ENCODE data around the gene SPACA7.
"Not testable (repeated sequence)": the region's sequence is repeated elsewhere in the genome, so short reads cannot be mapped to it uniquely, and the experiment has no call there.

Gene SPACA7

DNA sequence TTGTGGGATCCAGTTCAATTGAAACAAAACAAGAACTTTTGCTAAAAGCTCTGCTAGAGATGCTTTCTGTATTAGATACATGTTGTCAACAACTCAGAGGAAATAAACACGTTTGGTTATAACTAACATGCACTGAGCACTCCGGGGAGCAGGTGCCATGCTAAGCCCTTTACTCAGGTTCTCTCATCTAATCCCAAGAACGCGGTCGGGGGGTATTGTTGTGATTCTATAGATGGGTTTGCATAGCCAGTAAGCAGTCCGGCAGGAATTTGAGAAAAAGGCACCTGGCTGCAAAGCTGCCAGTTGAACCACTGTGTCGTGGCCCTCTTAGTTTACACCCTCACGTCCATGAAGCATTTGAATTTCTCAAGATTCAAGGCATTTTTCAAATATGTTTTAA is 24.3 kb upstream of the SPACA7 start:
- no peak for DNase-seq

- DNase-seq, result no peak
Measured at GRCh38 chr13:112353856-112354255, 22.3 kb upstream of the SPACA7 start.

- DNase-seq, result no peak
Measured at GRCh38 chr13:112354330-112355273, 21.6 kb upstream of the SPACA7 start.

GRCh38 chr13:112355274-112355838 is 20.8 kb upstream of the SPACA7 start:
- DNase-seq, result no peak

GRCh38 chr13:112356190-112356589 is 20.0 kb upstream of the SPACA7 start:
- no peak for DNase-seq

- no peak for DNase-seq
Measured at GRCh38 chr13:112358156-112358555, 18.0 kb upstream of the SPACA7 start.

- no peak for DNase-seq
Measured at GRCh38 chr13:112362021-112362420, 14.1 kb upstream of the SPACA7 start.

GRCh38 chr13:112363867-112364528 is 12.2 kb upstream of the SPACA7 start:
- no peak for DNase-seq

- DNase-seq, result no peak
Measured at GRCh38 chr13:112366907-112367646, 9.1 kb upstream of the SPACA7 start.

DNA sequence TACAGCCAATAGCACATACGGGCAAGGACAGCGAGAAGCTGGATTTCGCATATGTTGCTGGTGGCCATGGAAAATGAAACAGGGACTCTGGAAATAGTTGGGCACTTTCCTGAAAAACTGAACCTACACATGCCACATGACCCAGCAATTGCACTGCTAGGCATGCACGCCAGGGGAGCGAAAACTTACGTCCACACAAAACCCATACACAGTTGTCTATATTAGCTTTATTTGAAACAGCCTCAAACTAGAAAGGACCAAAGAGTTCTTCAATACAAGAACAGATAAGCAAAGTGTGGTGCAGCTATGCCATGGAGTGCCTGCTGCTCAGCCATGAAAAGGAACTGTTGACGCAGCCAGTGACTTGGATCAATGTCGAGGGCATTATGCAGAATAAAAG is 7.3 kb upstream of the SPACA7 start:
- no peak for DNase-seq

GRCh38 chr13:112370311-112370710 is 5.8 kb upstream of the SPACA7 start:
- DNase-seq, result no peak

DNA sequence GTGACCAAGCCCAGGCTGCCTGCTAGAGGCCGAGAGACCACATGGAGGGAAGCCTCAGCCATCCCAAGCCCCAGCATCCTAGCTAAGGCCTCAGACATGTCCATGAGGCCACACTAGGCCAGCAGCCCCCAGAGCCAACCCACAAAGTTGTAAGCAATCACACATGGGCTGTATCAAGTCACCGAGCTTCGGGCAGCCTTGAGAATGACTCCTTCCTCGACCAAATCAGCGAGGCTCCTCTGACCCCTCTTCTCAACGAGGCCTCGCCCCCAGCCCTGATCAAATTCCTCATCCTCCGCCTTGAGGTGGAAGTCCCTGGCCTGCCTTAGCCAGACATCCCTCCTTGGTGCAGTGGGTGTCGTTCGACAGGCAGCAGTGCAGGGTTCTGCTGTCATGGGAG is 1.9 kb upstream of the SPACA7 start:
- DNase-seq, result no peak

- no peak for DNase-seq
Measured at GRCh38 chr13:112391746-112392145, 15.6 kb downstream of the SPACA7 start.

- no peak for DNase-seq
Measured at GRCh38 chr13:112392719-112393118, 16.6 kb downstream of the SPACA7 start.

DNA sequence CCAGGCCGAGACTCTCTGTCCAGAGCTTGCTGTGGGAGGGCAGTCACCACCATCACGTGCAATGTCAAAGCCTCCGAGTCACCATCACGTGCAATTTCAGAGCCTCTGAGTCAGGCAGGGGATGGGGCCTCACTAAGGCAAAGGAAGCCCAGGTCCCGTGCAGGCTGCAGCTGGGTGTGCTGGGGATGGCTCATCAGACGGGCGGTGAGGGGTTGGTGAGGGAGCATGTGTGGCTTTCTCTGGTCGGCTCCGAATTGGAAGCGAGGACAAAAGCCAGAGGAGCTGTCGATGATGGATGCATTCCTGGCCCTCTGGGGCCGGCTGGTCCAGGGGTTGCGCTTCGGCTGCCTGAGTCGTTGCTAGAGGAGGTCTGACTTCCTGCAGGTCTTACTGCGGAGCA is 18.9 kb downstream of the SPACA7 start:
- DNase-seq, result not testable (repeated sequence)

DNA sequence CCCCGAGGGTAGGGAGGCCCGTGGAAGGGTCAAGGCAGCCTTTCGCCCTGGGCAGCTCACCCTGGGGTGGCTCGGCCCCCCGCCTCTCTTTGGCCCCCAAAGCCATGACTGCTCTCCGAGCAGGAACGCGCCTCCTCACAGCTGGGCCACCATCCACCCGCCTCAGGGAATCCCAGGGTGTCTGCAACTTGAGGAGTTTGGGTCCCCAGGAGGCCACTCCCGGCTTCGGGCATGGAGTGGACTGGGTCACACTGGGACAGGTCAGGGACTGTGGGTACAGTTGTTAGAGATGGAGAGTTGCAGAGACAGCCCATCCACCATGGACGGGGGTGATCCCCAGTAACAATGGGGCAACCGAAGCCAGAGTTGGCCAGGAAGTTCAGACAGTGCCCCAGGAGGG is 19.8 kb downstream of the SPACA7 start:
- DNase-seq, result not testable (repeated sequence)

- no peak for DNase-seq
Measured at GRCh38 chr13:112397108-112397507, 21.0 kb downstream of the SPACA7 start.

DNA sequence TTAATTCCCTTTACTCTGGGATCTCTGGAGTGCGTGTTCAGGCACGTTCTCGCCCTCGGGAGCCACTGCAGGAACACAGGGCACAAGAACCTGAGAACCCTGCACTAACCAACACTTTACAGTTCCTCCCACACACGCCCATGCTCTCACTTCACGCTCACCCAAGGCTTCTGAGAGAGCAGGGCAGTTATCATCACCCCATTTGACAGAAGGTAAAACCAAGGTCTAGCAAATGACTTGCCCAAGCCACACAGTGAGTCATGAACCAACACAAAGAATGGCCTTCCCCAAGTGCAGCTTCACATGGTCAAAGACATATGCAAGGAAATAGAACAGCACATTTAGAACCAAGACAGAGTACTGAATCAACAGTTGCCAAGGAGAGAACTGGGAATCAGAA is 22.2 kb downstream of the SPACA7 start:
- not testable (repeated sequence) for DNase-seq

GRCh38 chr13:112409828-112410227 is 33.7 kb downstream of the SPACA7 start:
- DNase-seq, result not testable (repeated sequence)

- no peak for DNase-seq
Measured at GRCh38 chr13:112416647-112417046, 40.5 kb downstream of the SPACA7 start.

DNA sequence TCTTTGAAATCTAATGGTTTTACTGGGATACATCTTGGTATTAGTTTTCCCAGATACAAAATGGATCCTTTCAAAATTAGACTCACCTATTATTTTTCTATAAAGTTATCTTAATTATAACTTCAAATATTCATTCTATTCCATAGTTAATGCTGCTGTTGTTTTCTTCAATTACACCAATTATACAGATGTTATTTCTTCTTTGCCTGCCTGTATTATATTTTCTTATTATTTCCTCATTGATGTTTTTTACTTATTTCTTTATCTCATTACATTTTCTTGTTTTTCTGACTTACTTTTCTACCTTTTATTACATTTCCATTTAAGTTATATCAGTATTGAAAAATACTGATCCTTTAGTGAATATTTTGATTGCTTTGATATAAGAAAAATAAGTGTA is 40.9 kb downstream of the SPACA7 start:
- DNase-seq, result no peak

- DNase-seq, result no peak
Measured at GRCh38 chr13:112424098-112424497, 47.9 kb downstream of the SPACA7 start.

DNA sequence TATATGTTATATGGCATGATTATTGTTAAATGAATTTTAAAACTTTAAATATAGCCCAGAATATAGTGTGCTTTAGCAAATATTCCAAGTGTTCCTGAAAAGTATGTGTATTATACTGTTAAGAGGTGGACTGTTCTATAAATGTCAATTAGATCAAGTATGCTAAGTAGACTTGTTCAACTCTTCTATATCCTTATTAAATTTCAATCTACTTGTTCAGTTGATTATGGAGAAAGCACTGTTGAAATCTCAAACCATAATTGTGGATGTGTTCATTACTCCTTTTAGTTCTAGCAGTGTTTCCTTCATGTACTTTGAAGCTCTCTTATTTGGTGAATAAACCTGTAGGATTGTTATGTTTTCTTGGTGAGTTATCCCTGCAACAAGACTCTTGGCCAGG is 52.5 kb downstream of the SPACA7 start:
- DNase-seq, result no peak

Measured in DMS153 (cell line).